Measurements from ENCODE around the gene MRTFA.

Gene MRTFA

DNA sequence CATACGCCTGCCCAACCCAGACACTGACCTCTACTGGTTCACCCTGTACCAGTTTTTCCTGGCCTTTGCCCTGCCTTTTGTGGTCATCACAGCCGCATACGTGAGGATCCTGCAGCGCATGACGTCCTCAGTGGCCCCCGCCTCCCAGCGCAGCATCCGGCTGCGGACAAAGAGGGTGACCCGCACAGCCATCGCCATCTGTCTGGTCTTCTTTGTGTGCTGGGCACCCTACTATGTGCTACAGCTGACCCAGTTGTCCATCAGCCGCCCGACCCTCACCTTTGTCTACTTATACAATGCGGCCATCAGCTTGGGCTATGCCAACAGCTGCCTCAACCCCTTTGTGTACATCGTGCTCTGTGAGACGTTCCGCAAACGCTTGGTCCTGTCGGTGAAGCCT, 44.9 kb upstream of the MRTFA start:
- TF ChIP-seq, protein P1, sequence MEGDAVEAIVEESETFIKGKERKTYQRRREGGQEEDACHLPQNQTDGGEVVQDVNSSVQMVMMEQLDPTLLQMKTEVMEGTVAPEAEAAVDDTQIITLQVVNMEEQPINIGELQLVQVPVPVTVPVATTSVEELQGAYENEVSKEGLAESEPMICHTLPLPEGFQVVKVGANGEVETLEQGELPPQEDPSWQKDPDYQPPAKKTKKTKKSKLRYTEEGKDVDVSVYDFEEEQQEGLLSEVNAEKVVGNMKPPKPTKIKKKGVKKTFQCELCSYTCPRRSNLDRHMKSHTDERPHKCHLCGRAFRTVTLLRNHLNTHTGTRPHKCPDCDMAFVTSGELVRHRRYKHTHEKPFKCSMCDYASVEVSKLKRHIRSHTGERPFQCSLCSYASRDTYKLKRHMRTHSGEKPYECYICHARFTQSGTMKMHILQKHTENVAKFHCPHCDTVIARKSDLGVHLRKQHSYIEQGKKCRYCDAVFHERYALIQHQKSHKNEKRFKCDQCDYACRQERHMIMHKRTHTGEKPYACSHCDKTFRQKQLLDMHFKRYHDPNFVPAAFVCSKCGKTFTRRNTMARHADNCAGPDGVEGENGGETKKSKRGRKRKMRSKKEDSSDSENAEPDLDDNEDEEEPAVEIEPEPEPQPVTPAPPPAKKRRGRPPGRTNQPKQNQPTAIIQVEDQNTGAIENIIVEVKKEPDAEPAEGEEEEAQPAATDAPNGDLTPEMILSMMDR (IDR thresholded peaks at IDR 0.05; ENCODE audit: insufficient read depth, low read length, poor library complexity, severe bottlenecking): no peak
- no peak for TF ChIP-seq EZH2phosphoT487 (conservative IDR thresholded peaks at IDR 0.05; ENCODE audit: low read length)
- H4K20me1 ChIP-seq (ENCODE audit: low read depth, low read length): no peaks in the 10 kb centered on the region
- H3K4me2 ChIP-seq (ENCODE audit: low read depth, low read length, poor library complexity, severe bottlenecking): no peak overlapping the region
- H3F3A ChIP-seq (ENCODE audit: insufficient read depth): no peaks in the 10 kb centered on the region
- no peaks in the 10 kb centered on the region for H3K9me2 ChIP-seq (replicated peaks; ENCODE audit: insufficient read depth, low read length)
- no peaks in the 10 kb centered on the region for H3K79me2 ChIP-seq (ENCODE audit: insufficient read depth, low read length)
- H3K27me3 ChIP-seq (ENCODE audit: low read length): no peaks in the 10 kb centered on the region
- no peak overlapping the region for H2AFZ ChIP-seq (ENCODE audit: low read depth, low read length, severe bottlenecking)
- no peaks in the 10 kb centered on the region for H3K36me3 ChIP-seq (ENCODE audit: low read length)
- no peak overlapping the region for H3K4me3 ChIP-seq (ENCODE audit: insufficient read depth, low read length, poor library complexity, severe bottlenecking)
- H3K9me3 ChIP-seq (ENCODE audit: insufficient read depth, low read length): no peaks in the 10 kb centered on the region
- no peak overlapping the region for H3K27ac ChIP-seq (ENCODE audit: low read depth, low read length)
- H3K9ac ChIP-seq (ENCODE audit: low read length): no peak overlapping the region

DNA sequence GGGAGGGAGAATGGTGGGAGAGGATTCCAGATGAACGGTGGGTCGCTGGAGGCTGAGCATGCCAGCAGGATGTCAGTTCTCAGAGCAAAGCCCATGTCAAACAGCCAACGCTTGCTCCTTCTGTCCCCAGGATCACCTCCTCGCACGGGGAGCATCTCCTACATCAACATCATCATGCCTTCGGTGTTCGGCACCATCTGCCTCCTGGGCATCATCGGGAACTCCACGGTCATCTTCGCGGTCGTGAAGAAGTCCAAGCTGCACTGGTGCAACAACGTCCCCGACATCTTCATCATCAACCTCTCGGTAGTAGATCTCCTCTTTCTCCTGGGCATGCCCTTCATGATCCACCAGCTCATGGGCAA, 44.3 kb upstream of the MRTFA start:
- Histone ChIP-seq H3K27ac (ENCODE audit: low read depth, low read length) (no peak overlapping the region), H3K9ac (ENCODE audit: low read length) (no peak overlapping the region), H3K27me3 (ENCODE audit: low read length) (no peaks in the 10 kb centered on the region), H3K36me3 (ENCODE audit: low read length) (no peaks in the 10 kb centered on the region), H3K79me2 (ENCODE audit: insufficient read depth, low read length) (no peaks in the 10 kb centered on the region), H2AFZ (ENCODE audit: low read depth, low read length, severe bottlenecking) (no peak overlapping the region), H4K20me1 (ENCODE audit: low read depth, low read length) (no peaks in the 10 kb centered on the region), H3K9me2 (replicated peaks; ENCODE audit: insufficient read depth, low read length) (no peaks in the 10 kb centered on the region), H3K9me3 (ENCODE audit: insufficient read depth, low read length) (no peaks in the 10 kb centered on the region), H3K4me2 (ENCODE audit: low read depth, low read length, poor library complexity, severe bottlenecking) (no peak overlapping the region), H3K4me3 (ENCODE audit: insufficient read depth, low read length, poor library complexity, severe bottlenecking) (no peak overlapping the region), H3F3A (ENCODE audit: insufficient read depth) (no peaks in the 10 kb centered on the region)
- no peak for TF ChIP-seq EZH2phosphoT487 (conservative IDR thresholded peaks at IDR 0.05; ENCODE audit: low read length)
- TF ChIP-seq, protein P1 (IDR thresholded peaks at IDR 0.05; ENCODE audit: insufficient read depth, low read length, poor library complexity, severe bottlenecking): no peak

DNA sequence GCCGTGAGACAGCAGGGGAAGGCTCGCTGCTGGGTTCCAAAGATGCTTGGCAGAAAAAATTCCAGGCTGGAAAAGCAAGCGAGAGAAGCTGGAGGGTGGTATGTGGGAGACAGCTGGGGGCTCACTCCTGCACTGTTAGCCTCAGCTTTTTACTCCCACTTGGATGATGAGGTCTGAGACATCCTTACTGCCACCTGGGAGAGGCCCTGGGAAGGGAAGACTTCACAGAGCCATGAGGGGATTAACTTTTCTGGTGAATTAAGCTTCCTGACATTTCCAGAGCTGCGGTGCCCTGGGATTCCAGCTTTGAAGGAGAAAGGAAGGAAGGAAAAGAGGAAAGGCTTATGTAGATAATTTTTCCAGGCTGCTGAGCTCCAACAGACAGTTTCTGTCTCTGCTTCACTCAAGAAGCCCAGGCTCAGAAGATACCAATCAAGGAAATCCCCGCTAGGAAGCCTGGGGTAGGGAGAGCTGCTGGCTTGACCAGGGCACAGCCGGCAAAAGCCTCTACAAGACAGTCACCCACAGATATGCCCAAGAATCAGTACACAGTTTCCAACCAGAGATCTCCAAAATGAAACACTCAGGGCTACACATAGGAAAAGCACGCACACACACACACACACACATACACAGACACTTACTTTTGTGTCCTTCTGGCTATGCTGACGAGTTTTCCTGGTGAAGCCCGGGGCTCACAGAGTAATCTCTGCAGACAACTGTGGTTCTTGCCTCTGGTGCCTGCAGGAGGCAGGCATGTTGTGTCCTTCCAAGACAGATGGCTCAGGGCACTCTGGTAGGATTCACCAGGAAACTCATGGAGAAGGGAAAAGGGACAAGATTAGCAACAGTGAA, 43.7 kb upstream of the MRTFA start:
- Histone ChIP-seq H3K9me2 (replicated peaks; ENCODE audit: insufficient read depth, low read length) (no peaks in the 10 kb centered on the region), H2AFZ (ENCODE audit: low read depth, low read length, severe bottlenecking) (no peak overlapping the region), H3K9me3 (ENCODE audit: insufficient read depth, low read length) (no peaks in the 10 kb centered on the region), H3K27me3 (ENCODE audit: low read length) (no peaks in the 10 kb centered on the region), H3K79me2 (ENCODE audit: insufficient read depth, low read length) (no peaks in the 10 kb centered on the region), H3K9ac (ENCODE audit: low read length) (no peak overlapping the region), H4K20me1 (ENCODE audit: low read depth, low read length) (no peaks in the 10 kb centered on the region), H3F3A (ENCODE audit: insufficient read depth) (no peaks in the 10 kb centered on the region), H3K4me2 (ENCODE audit: low read depth, low read length, poor library complexity, severe bottlenecking) (no peak overlapping the region), H3K27ac (ENCODE audit: low read depth, low read length) (no peak overlapping the region), H3K4me3 (ENCODE audit: insufficient read depth, low read length, poor library complexity, severe bottlenecking) (no peak overlapping the region), H3K36me3 (ENCODE audit: low read length) (no peaks in the 10 kb centered on the region)
- no peak for TF ChIP-seq EZH2phosphoT487 (conservative IDR thresholded peaks at IDR 0.05; ENCODE audit: low read length)
- TF ChIP-seq, protein P1 (IDR thresholded peaks at IDR 0.05; ENCODE audit: insufficient read depth, low read length, poor library complexity, severe bottlenecking): no peak

Data from SU-DHL-6 (cell line).